Neural cell (in vitro differentiated cells): ENCODE results near the gene OSBP2. TPM values are rescaled to one million over a fixed set of nuclear protein-coding genes. Genes with fewer than 3 reads are reported as not detected.

Experiments used
- H2AFZ ChIP-seq: fragments of 200-600, 300-800 bp; sonication (generic), shearing (Covaris generic); 2 replicates; pipeline ENCODE4 v1.6.0; 2014; ENCODE audit warnings: low read depth, mild to moderate bottlenecking, antibody characterized with exemption, low read length, moderate library complexity
- H3F3A ChIP-seq: fragments of 200-600 bp; shearing (Covaris generic); 2 replicates; pipeline ENCODE4 v1.6.1; 2016; ENCODE audit warnings: mild to moderate bottlenecking, moderate library complexity, mixed read lengths, antibody characterized with exemption, low read length; ENCODE audit not compliant: insufficient read depth, poor library complexity, severe bottlenecking
- H3K27ac ChIP-seq: fragments of 200-600, 300-800 bp; sonication (generic), shearing (Covaris generic); 2 replicates; pipeline ENCODE4 v1.5.1; 2014; ENCODE audit warnings: mild to moderate bottlenecking, low read length, moderate library complexity
- H3K27me3 ChIP-seq: fragments of 300-800, 200-600 bp; sonication (generic), shearing (Covaris generic); 2 replicates; pipeline ENCODE4 v1.6.0; 2014; ENCODE audit warnings: mild to moderate bottlenecking, low read depth, low read length, moderate library complexity; ENCODE audit not compliant: insufficient read depth
- H3K36me3 ChIP-seq: fragments of 300-800, 200-600 bp; sonication (generic), shearing (Covaris generic); 2 replicates; pipeline ENCODE4 v1.5.1; 2014; ENCODE audit warnings: mild to moderate bottlenecking, antibody characterized with exemption, low read length, moderate library complexity; ENCODE audit not compliant: insufficient read depth
- H3K4me2 ChIP-seq: fragments of 300-800, 200-600 bp; sonication (generic), shearing (Covaris generic); 2 replicates; pipeline ENCODE4 v1.6.0; 2014; ENCODE audit warnings: mild to moderate bottlenecking, low read length
- H3K4me3 ChIP-seq: fragments of 300-800, 200-600 bp; sonication (generic), shearing (Covaris generic); 2 replicates; pipeline ENCODE4 v1.5.1; 2014; ENCODE audit warnings: mild to moderate bottlenecking, low read length, moderate library complexity
- H3K79me2 ChIP-seq: fragments of 200-600 bp; shearing (Covaris generic); replicated peaks from 2 replicates; pipeline ENCODE4 v1.6.0; 2014; ENCODE audit warnings: mild to moderate bottlenecking, low read length, moderate library complexity; ENCODE audit not compliant: insufficient read depth
- H3K9ac ChIP-seq: fragments of 300-800, 200-600 bp; sonication (generic), shearing (Covaris generic); 2 replicates; pipeline ENCODE4 v1.6.1; 2016; ENCODE audit warnings: mild to moderate bottlenecking, low read length, mixed read lengths
- H3K9me2 ChIP-seq: fragments of 200-600 bp; shearing (Covaris generic); 2 replicates; pipeline ENCODE4 v1.6.1; 2016; ENCODE audit warnings: mild to moderate bottlenecking, low read length, mixed read lengths; ENCODE audit not compliant: insufficient read depth
- H3K9me3 ChIP-seq: fragments of 200-600, 300-800 bp; sonication (generic), shearing (Covaris generic); 2 replicates; pipeline ENCODE4 v1.6.1; 2016; ENCODE audit warnings: mild to moderate bottlenecking, mixed run types, low read length, moderate library complexity, mixed read lengths
- H4K20me1 ChIP-seq: fragments of 200-600 bp; shearing (Covaris generic); 2 replicates; pipeline ENCODE4 v1.6.1; 2016; ENCODE audit warnings: mild to moderate bottlenecking, mixed run types; ENCODE audit not compliant: insufficient read depth
- EP300 ChIP-seq: fragments of 450-650 bp; conservative IDR thresholded peaks from 2 replicates; pipeline ENCODE4 v1.6.1; 2014; ENCODE audit warnings: antibody characterized with exemption, mild to moderate bottlenecking, moderate library complexity; ENCODE audit not compliant: poor library complexity, severe bottlenecking
- EZH2 ChIP-seq: fragments of 200-600, 300-800 bp; shearing (Covaris generic), sonication (generic); IDR thresholded peaks from 2 replicates; pipeline ENCODE4 v1.6.1; 2014; ENCODE audit warnings: antibody characterized with exemption, low read length, borderline replicate concordance, mild to moderate bottlenecking; ENCODE audit not compliant: insufficient read depth, poor library complexity, severe bottlenecking
- MXI1 ChIP-seq: fragments of 450-650 bp; conservative IDR thresholded peaks from 2 replicates; pipeline ENCODE4 v1.6.1; 2014; ENCODE audit warnings: antibody characterized with exemption, mild to moderate bottlenecking; ENCODE audit not compliant: poor library complexity, severe bottlenecking
- POLR2AphosphoS5 ChIP-seq: IDR thresholded peaks from 2 replicates; pipeline ENCODE4 v1.6.1; 2012
- RAD21 ChIP-seq: fragments of 450-650 bp; conservative IDR thresholded peaks from 2 replicates; pipeline ENCODE4 v1.6.1; 2014; ENCODE audit warnings: antibody characterized with exemption, mild to moderate bottlenecking, moderate library complexity
- SMC3 ChIP-seq: fragments of 450-650 bp; conservative IDR thresholded peaks from 2 replicates; pipeline ENCODE4 v1.6.1; 2014; ENCODE audit warnings: antibody characterized with exemption, mild to moderate bottlenecking, moderate library complexity; ENCODE audit not compliant: poor library complexity
- TAF1 ChIP-seq: IDR thresholded peaks from 2 replicates; pipeline ENCODE4 v1.6.1; 2012; ENCODE audit warnings: low read depth
- polyA plus RNA-seq: library from polyadenylated mRNA; depleted of rRNA; stranded (reverse); fragments of >200 nt; gene quantifications from 2 replicates; pipeline ENCODE4 v1.2.3, GENCODE V29; 2014
- TF ChIP-seq, protein P1 (sequence below): fragments of 450-650 bp; IDR thresholded peaks from 2 replicates; pipeline ENCODE4 v1.5.1; 2014; ENCODE audit warnings: antibody characterized with exemption, mild to moderate bottlenecking, moderate library complexity; ENCODE audit not compliant: poor library complexity, severe bottlenecking
- TF ChIP-seq, protein P2 (sequence below): IDR thresholded peaks from 2 replicates; pipeline ENCODE4 v1.6.1; 2012; ENCODE audit warnings: borderline replicate concordance

OSBP2 gene
- polyA plus RNA-seq, 1 donor from 2014 or later, result 8.7 TPM

DNA sequence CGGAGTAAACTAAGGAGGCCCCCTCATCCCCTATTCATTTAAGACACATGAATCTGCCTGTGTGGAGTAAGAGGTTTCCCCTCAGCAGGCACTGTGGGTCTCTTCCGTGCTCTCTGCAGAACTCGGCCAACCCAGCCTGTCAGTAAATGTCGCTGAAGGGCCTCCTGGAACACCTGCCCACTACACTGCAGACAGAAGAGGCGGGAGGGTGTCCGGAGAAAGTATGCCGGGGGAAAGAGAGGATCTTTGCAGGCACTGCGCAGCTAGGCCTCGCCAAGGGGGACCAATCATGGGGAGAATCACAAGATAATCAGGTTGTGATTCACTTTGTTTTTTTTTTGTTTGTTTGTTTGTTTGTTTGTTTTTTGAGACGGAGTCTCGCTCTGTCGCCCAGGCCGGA, 163.1 kb downstream of the OSBP2 start:
- H3K27me3 ChIP-seq, result no peaks in the 10 kb centered on the region
- no peak overlapping the region for H3K4me3 ChIP-seq
- TF ChIP-seq RAD21, result no peak
- TF ChIP-seq EP300, result no peak
- TF ChIP-seq, protein P1, sequence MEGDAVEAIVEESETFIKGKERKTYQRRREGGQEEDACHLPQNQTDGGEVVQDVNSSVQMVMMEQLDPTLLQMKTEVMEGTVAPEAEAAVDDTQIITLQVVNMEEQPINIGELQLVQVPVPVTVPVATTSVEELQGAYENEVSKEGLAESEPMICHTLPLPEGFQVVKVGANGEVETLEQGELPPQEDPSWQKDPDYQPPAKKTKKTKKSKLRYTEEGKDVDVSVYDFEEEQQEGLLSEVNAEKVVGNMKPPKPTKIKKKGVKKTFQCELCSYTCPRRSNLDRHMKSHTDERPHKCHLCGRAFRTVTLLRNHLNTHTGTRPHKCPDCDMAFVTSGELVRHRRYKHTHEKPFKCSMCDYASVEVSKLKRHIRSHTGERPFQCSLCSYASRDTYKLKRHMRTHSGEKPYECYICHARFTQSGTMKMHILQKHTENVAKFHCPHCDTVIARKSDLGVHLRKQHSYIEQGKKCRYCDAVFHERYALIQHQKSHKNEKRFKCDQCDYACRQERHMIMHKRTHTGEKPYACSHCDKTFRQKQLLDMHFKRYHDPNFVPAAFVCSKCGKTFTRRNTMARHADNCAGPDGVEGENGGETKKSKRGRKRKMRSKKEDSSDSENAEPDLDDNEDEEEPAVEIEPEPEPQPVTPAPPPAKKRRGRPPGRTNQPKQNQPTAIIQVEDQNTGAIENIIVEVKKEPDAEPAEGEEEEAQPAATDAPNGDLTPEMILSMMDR, result no peak
- TF ChIP-seq, protein P2, sequence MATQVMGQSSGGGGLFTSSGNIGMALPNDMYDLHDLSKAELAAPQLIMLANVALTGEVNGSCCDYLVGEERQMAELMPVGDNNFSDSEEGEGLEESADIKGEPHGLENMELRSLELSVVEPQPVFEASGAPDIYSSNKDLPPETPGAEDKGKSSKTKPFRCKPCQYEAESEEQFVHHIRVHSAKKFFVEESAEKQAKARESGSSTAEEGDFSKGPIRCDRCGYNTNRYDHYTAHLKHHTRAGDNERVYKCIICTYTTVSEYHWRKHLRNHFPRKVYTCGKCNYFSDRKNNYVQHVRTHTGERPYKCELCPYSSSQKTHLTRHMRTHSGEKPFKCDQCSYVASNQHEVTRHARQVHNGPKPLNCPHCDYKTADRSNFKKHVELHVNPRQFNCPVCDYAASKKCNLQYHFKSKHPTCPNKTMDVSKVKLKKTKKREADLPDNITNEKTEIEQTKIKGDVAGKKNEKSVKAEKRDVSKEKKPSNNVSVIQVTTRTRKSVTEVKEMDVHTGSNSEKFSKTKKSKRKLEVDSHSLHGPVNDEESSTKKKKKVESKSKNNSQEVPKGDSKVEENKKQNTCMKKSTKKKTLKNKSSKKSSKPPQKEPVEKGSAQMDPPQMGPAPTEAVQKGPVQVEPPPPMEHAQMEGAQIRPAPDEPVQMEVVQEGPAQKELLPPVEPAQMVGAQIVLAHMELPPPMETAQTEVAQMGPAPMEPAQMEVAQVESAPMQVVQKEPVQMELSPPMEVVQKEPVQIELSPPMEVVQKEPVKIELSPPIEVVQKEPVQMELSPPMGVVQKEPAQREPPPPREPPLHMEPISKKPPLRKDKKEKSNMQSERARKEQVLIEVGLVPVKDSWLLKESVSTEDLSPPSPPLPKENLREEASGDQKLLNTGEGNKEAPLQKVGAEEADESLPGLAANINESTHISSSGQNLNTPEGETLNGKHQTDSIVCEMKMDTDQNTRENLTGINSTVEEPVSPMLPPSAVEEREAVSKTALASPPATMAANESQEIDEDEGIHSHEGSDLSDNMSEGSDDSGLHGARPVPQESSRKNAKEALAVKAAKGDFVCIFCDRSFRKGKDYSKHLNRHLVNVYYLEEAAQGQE, result no peak
- no peak for TF ChIP-seq EZH2
- no peak for TF ChIP-seq SMC3
- no peak for TF ChIP-seq MXI1
- no peak for TF ChIP-seq TAF1
- no peak for TF ChIP-seq POLR2AphosphoS5
- H3F3A ChIP-seq, result no peaks in the 10 kb centered on the region
- H3K9me3 ChIP-seq, result no peaks in the 10 kb centered on the region
- H3K9me2 ChIP-seq, result no peaks in the 10 kb centered on the region
- no peak overlapping the region for H3K4me2 ChIP-seq
- no peak overlapping the region for H3K27ac ChIP-seq
- no peaks in the 10 kb centered on the region for H3K36me3 ChIP-seq
- H3K79me2 ChIP-seq, result no peaks in the 10 kb centered on the region
- no peak overlapping the region for H3K9ac ChIP-seq
- H2AFZ ChIP-seq, result no peak overlapping the region
- H4K20me1 ChIP-seq, result no peaks in the 10 kb centered on the region

DNA sequence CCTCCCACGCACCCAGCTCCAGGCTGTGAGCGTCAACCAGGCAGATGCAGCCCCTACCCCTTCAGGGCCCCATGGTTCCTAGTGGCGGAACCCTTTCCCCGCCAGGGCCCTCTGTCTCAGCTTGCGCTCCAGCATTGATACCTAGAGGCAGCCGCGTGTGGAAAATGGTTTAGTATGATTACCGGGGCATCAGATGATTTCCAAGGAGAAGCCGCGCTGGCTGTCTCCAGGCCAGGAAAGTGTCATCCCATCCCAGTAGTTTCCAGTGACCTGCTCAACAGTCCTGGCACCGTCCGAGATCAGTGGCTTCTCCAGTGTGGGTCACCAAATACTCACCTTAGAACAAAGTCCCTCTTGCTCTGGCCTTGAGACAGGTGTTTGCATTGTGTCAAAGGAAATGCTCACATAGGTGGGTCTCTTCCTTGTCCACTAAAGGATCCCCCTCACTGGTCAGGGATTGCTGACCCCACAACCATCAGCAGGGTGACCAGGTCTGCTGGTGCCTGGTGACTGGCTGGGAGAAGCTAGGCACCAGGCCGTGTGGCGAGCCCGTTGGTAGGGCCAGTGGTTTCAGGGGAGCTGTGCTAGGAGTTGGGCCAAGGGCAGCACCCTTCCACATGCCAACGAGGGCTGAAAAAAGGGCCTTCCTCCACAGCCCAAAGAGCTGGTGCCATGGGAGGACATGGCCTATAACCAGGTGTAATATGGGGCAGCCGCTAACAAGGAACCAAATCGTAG, 164.5 kb downstream of the OSBP2 start:
- H3K9me3 ChIP-seq, result no peaks in the 10 kb centered on the region
- H3K27ac ChIP-seq, result no peak overlapping the region
- no peak overlapping the region for H2AFZ ChIP-seq
- H3K4me2 ChIP-seq, result no peak overlapping the region
- TF ChIP-seq MXI1, result no peak
- TF ChIP-seq EZH2, result no peak
- no peak for TF ChIP-seq TAF1
- no peak for TF ChIP-seq POLR2AphosphoS5
- no peak for TF ChIP-seq RAD21
- TF ChIP-seq, protein P2, result no peak
- no peak for TF ChIP-seq EP300
- no peak for TF ChIP-seq SMC3
- TF ChIP-seq, protein P1, result no peak
- no peak overlapping the region for H3K4me3 ChIP-seq
- H3K36me3 ChIP-seq, result no peaks in the 10 kb centered on the region
- H3K27me3 ChIP-seq, result no peaks in the 10 kb centered on the region
- H3K9ac ChIP-seq, result no peak overlapping the region
- no peaks in the 10 kb centered on the region for H3F3A ChIP-seq
- H3K79me2 ChIP-seq, result no peaks in the 10 kb centered on the region
- no peaks in the 10 kb centered on the region for H3K9me2 ChIP-seq
- no peaks in the 10 kb centered on the region for H4K20me1 ChIP-seq
